Raji (cell line): ENCODE measurements around the gene ATXN1.

Source experiments
- POLR2A ChIP-seq: IDR thresholded peaks from 2 replicates; pipeline ENCODE4 v1.6.1; 2011; ENCODE audit warnings: low read depth, low read length, control low read depth; ENCODE audit not compliant: insufficient read depth

Gene ATXN1

GRCh38 chr6:16789329-16790038 lies 28.2 kb upstream of the ATXN1 start:
- no peak for TF ChIP-seq POLR2A

DNA sequence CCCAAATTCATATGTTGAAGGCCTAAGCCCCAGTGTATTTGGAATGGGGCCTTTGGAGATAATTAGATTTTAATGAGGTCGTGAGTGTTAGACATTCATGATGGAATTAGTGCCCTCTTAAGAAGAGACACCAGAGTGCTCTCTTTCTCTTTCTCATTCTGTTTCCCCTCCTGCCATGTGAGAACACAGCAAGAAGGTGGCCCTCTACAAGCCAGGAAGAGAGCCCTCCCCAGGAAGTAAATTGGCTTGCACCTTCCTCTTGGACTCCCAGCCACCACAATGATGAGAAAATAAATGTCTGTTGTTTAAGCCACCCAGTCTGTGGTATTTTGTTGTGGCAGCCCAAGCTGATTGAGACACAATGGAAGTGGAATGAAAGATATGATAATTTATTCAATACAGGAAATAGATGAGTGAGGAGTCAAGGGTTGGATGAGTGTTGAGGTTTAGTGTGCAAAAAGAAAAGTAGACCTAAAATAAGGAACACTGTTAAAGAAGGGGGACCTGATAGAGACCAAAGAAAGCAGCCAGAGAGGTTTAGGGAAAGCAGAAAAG lies 25.9 kb upstream of the ATXN1 start:
- TF ChIP-seq POLR2A: no peak

- TF ChIP-seq POLR2A: no peak
Observed at GRCh38 chr6:16785496-16785895, 24.2 kb upstream of the ATXN1 start.

- TF ChIP-seq POLR2A: no peak
Observed at GRCh38 chr6:16783952-16784565, 22.8 kb upstream of the ATXN1 start.

DNA sequence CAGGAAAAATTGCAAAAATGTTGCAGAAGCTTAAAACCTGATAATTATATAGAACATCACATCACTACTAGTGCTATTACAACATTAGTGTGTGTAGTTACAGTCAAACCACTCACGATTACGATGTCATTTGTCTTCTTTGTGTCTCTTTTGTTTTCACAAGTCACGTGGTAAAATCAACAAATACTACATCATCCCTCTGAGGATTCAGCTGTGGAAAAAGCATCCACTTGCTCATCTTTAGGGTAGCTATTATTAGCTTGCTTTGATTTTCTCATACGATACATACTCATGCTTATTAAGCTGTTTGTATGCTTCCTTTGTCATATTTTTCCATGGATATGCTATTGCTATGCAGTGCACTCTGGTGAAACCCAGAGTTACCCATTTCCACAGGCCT lies 22.2 kb upstream of the ATXN1 start:
- TF ChIP-seq POLR2A: no peak

DNA sequence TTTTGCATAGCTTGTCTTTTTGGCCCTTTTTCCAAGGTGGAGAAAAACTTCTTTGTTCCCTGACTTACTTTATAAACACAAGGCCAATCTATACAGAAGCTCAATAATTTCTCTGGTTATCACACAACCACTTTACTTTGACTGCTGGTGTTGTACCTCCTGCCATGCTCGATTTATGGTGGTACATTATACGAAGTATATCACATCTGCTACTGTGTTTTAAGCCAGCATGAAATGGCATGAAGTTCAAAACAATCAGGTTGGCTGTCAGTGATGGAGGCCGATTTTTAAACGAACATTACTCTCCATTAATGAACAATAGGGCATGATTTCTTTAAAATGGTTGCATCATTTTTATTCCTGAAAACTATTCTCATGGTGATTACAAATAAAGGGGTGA lies 21.0 kb upstream of the ATXN1 start:
- no peak for TF ChIP-seq POLR2A

DNA sequence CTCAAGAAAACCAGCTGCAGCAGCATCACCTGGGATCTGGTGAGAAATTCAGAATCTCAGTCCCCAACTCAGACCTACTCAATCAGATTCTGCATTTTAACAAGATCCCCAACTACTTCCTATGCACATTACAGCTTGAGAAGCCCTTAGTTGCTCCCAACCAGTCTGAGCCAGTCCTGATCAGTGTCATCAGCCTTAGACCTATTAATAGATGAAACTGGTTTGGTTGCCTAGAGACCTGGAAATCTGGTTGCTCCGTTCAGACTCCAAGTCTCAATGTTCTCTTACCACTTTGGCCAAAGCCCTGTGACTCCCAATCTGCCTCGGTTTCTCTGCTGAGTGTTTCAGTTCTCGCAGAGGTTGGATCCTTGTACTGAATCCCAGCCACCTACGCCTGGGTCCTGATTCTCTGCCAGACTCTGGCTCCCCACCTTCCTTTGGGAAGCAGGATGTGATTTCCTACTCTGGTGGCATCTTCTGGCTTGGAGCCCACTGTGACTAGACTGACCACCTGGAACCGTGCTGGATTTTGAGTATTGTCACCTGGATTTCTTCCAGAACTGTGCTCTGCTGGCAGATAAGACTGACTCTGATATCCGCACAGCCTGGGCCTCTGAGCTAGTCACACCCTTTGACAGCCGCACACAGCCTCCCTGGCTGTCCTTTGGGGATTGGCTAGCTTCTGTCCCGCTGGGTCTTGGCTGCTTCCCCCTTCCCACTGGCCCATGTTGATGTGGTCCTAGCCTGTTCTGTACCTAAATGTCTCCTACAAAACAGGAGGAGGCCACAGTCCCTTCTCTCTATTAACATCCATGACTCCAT lies 20.3 kb upstream of the ATXN1 start:
- no peak for TF ChIP-seq POLR2A

GRCh38 chr6:16778521-16778920 lies 17.3 kb upstream of the ATXN1 start:
- TF ChIP-seq POLR2A: no peak

GRCh38 chr6:16777794-16778193 lies 16.5 kb upstream of the ATXN1 start:
- no peak for TF ChIP-seq POLR2A

GRCh38 chr6:16776394-16777017 lies 15.2 kb upstream of the ATXN1 start:
- TF ChIP-seq POLR2A: no peak

- TF ChIP-seq POLR2A: no peak
Observed at GRCh38 chr6:16774437-16774836, 13.2 kb upstream of the ATXN1 start.

DNA sequence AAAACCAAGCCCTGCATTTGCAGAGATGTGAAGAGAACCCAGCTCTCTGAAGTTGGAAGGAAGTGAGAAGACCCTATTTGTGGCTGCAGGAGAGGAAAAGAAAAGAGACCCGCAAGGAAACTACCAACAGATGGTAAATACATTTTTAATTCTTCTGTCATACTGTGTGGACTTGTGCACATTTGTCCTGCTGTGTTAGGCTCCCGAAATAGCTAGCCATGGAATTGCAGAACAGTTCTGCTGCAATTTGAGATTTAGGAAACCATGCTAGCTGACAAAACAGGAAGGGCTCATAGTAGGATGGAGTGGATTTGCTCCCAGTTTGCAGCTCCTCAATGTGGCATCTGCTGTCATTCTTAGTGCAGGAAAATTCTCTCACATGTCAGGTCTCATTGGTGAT lies 12.1 kb upstream of the ATXN1 start:
- TF ChIP-seq POLR2A: no peak

- no peak for TF ChIP-seq POLR2A
Observed at GRCh38 chr6:16770701-16771569, 9.7 kb upstream of the ATXN1 start.

DNA sequence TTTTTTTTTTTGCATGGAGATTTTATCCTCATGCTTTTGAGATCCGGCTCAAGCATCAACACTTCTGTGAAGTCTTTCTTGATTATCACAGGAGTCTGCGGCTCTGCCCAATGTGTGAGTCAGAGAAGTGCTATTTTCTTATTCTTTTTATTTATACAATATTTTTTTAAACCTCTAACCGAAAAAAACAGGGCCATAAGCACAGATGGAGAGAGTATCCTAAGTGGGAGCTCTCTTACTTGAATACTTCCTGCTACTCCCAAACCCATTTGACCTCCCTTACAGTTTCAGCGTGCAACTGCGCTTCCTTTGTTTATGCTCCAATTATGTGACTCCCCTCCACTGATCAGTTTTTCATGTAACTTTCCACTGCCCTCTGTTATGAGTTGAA lies 8.7 kb upstream of the ATXN1 start:
- TF ChIP-seq POLR2A: no peak
